Muscle of leg (tissue), 11 donors: Measurements from ENCODE around the gene GAB2. TPM values are rescaled to one million over a fixed set of nuclear protein-coding genes. Genes with fewer than 3 reads are reported as not detected.

ENCODE experiments used
- DNase-seq: peaks from one replicate; pipeline ENCODE4 v3.0.0; 2013
- H3K27ac ChIP-seq: one replicate; pipeline ENCODE4 v1.5.1; 2013; ENCODE audit warnings: mild to moderate bottlenecking, low read length, control low read depth
- H3K27me3 ChIP-seq: one replicate; pipeline ENCODE4 v1.6.1; 2013; ENCODE audit warnings: low read length; ENCODE audit not compliant: control insufficient read depth, insufficient read depth
- H3K36me3 ChIP-seq: one replicate; pipeline ENCODE4 v1.6.1; 2013; ENCODE audit warnings: low read length; ENCODE audit not compliant: control insufficient read depth, insufficient read depth
- H3K4me1 ChIP-seq: one replicate; pipeline ENCODE4 v1.6.1; 2013; ENCODE audit warnings: low read length; ENCODE audit not compliant: control insufficient read depth, insufficient read depth
- H3K4me3 ChIP-seq: one replicate; pipeline ENCODE4 v1.5.1; 2013; ENCODE audit warnings: low read length, control low read depth
- H3K9me3 ChIP-seq: replicated peaks from 2 replicates; pipeline ENCODE4 v1.6.1; 2013; ENCODE audit warnings: low read depth, low read length; ENCODE audit not compliant: control insufficient read depth
- WGBS: methylation state at CpG from one replicate; pipeline ENCODE4 v1.1.5; 2013; ENCODE audit warnings: missing lambda C conversion rate; ENCODE audit not compliant: insufficient coverage; 5-methylcytosine and 5-hydroxymethylcytosine counted together
- polyA plus RNA-seq, 8 donors: library from polyadenylated mRNA; unstranded; fragments of 120-200 nt; gene quantifications; one replicate each; pipeline versions ENCODE4 v1.2.1 to v1.2.3, GENCODE V29; 2013; ENCODE audit warnings: inconsistent platforms in 1 of 8, low replicate concordance in 1 of 8; ENCODE audit not compliant: insufficient read length in 8 of 8, insufficient read depth in 1 of 8
- total RNA-seq: library from RNA; stranded (reverse); fragments of 120-200 nt; gene quantifications from one replicate; pipeline ENCODE4 v1.2.4, GENCODE V29; 2013

Gene GAB2
- total and polyA plus RNA-seq, 9 donors, result 9.6 to 18.8 (median 14.2) TPM

GRCh38 chr11:78337554-78337924, 80.1 kb downstream of the GAB2 start:
- Histone ChIP-seq H3K36me3 (no peaks in the 10 kb centered on the region), H3K27ac (no peak overlapping the region), H3K9me3 (peaks cover 2% of the 10 kb centered on the region), H3K4me1 (no peaks in the 10 kb centered on the region), H3K4me3 (no peak overlapping the region), H3K27me3 (no peaks in the 10 kb centered on the region)
- no peak for DNase-seq
- WGBS, result no CpG with 5 or more reads among the region's 2 CpGs

- H3K27ac ChIP-seq, result no peak overlapping the region
- no peaks in the 10 kb centered on the region for H3K27me3 ChIP-seq
- peaks cover 2% of the 10 kb centered on the region for H3K9me3 ChIP-seq
- no peaks in the 10 kb centered on the region for H3K4me1 ChIP-seq
- H3K4me3 ChIP-seq, result no peak overlapping the region
- no CpG with 5 or more reads among the region's 4 CpGs for WGBS
- no peaks in the 10 kb centered on the region for H3K36me3 ChIP-seq
- peak; percentile 32 for DNase-seq
Observed at GRCh38 chr11:78336877-78337553, 80.6 kb downstream of the GAB2 start.

- H3K4me1 ChIP-seq, result no peaks in the 10 kb centered on the region
Observed at GRCh38 chr11:78334109-78334508, 83.5 kb downstream of the GAB2 start.

GRCh38 chr11:78332872-78333271, 84.7 kb downstream of the GAB2 start:
- Histone ChIP-seq H3K4me1 (no peaks in the 10 kb centered on the region), H3K27me3 (no peaks in the 10 kb centered on the region), H3K27ac (no peak overlapping the region), H3K4me3 (no peak overlapping the region), H3K36me3 (no peaks in the 10 kb centered on the region), H3K9me3 (peaks cover 2% of the 10 kb centered on the region)
- WGBS, result no CpG with 5 or more reads among the region's 1 CpG
- DNase-seq, result no peak

More at GRCh38 chr11:78334109-78334508, 83.5 kb downstream of the GAB2 start:
- H3K27ac ChIP-seq, result no peak overlapping the region
- no peaks in the 10 kb centered on the region for H3K36me3 ChIP-seq
- no peaks in the 10 kb centered on the region for H3K27me3 ChIP-seq
- no peak overlapping the region for H3K4me3 ChIP-seq
- H3K9me3 ChIP-seq, result peaks cover 2% of the 10 kb centered on the region
- no peak for DNase-seq

- H3K27ac ChIP-seq, result no peak overlapping the region
Observed at GRCh38 chr11:78332174-78332866, 85.3 kb downstream of the GAB2 start.

GRCh38 chr11:78331711-78332110, 85.9 kb downstream of the GAB2 start:
- no CpG with 5 or more reads among the region's 3 CpGs for WGBS
- Histone ChIP-seq H3K9me3 (peaks cover 2% of the 10 kb centered on the region), H3K36me3 (no peaks in the 10 kb centered on the region), H3K27me3 (no peaks in the 10 kb centered on the region), H3K4me1 (no peaks in the 10 kb centered on the region), H3K27ac (no peak overlapping the region), H3K4me3 (no peak overlapping the region)
- no peak for DNase-seq

More at GRCh38 chr11:78332174-78332866, 85.3 kb downstream of the GAB2 start:
- no peaks in the 10 kb centered on the region for H3K27me3 ChIP-seq
- no peaks in the 10 kb centered on the region for H3K4me1 ChIP-seq
- no peak for DNase-seq
- H3K9me3 ChIP-seq, result peaks cover 2% of the 10 kb centered on the region
- H3K4me3 ChIP-seq, result no peak overlapping the region
- WGBS, result no CpG with 5 or more reads among the region's 1 CpG
- H3K36me3 ChIP-seq, result no peaks in the 10 kb centered on the region

GRCh38 chr11:78330361-78330760, 87.3 kb downstream of the GAB2 start:
- Histone ChIP-seq H3K36me3 (no peaks in the 10 kb centered on the region), H3K9me3 (peaks cover under 1% of the 10 kb centered on the region), H3K27me3 (no peaks in the 10 kb centered on the region), H3K4me3 (no peak overlapping the region), H3K4me1 (no peaks in the 10 kb centered on the region), H3K27ac (no peak overlapping the region)
- DNase-seq, result no peak
- 86% methylated on average over 2 of the region's 3 CpGs for WGBS

- Histone ChIP-seq H3K4me3 (no peak overlapping the region), H3K4me1 (no peaks in the 10 kb centered on the region), H3K36me3 (no peaks in the 10 kb centered on the region), H3K27me3 (no peaks in the 10 kb centered on the region), H3K9me3 (no peaks in the 10 kb centered on the region), H3K27ac (no peak overlapping the region)
- WGBS, result no CpG with 5 or more reads among the region's 6 CpGs
- DNase-seq, result no peak
Observed at GRCh38 chr11:78327945-78328344, 89.7 kb downstream of the GAB2 start.

GRCh38 chr11:78325274-78325781, 92.3 kb downstream of the GAB2 start:
- no peaks in the 10 kb centered on the region for H3K9me3 ChIP-seq
- no peak overlapping the region for H3K4me3 ChIP-seq
- H3K36me3 ChIP-seq, result no peaks in the 10 kb centered on the region
- no peak for DNase-seq
- WGBS, result no CpG with 5 or more reads among the region's 4 CpGs
- H3K27ac ChIP-seq, result no peak overlapping the region
- no peaks in the 10 kb centered on the region for H3K27me3 ChIP-seq
- no peaks in the 10 kb centered on the region for H3K4me1 ChIP-seq

GRCh38 chr11:78323363-78323762, 94.3 kb downstream of the GAB2 start:
- 60% methylated on average over 1 of the region's 6 CpGs for WGBS
- Histone ChIP-seq H3K4me3 (no peak overlapping the region), H3K27ac (no peak overlapping the region), H3K9me3 (no peaks in the 10 kb centered on the region), H3K36me3 (no peaks in the 10 kb centered on the region), H3K4me1 (peaks cover 11% of the 10 kb centered on the region), H3K27me3 (no peaks in the 10 kb centered on the region)
- no peak for DNase-seq
